Measurements from ENCODE around the gene DDX10. TPM values are rescaled to one million over a fixed set of nuclear protein-coding genes. Genes with fewer than 3 reads are reported as not detected.

Gene DDX10
- total RNA-seq, 2 experiments from 2014 or later: 15.0 to 15.4 TPM

DNA sequence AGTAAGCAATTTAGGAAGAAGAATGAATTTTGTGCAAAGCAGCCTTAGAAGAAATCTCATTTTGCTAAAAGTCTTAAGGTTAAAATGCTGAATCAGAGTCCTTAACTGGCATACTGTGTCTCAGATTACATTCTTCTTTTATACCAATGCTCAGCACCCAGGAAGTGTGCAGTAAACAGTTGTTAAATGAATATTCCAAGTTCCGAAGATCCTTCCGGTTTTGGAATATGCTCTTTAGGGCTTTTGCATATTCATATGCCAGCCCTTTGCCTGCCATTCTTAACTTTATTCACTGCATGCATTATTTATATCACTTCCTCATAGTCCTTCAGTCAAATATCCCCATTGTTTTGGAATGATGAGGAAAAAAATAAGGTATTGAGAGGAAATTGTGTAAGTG lies 242.0 kb downstream of the DDX10 start:
- POLR2A ChIA-PET: no interaction called here
- Histone ChIP-seq H3K36me3 (ENCODE audit: insufficient read depth, low read length) (no peaks in the 10 kb centered on the region), H3K27ac (ENCODE audit: low read depth in 1 of 2, low read length in 2 of 2) (no peak overlapping the region), H3K4me1 (ENCODE audit: insufficient read depth, low read length) (no peaks in the 10 kb centered on the region), H3K9me3 (ENCODE audit: control insufficient read depth in 1 of 2, insufficient read depth in 1 of 2, low read length in 2 of 2) (no peaks in the 10 kb centered on the region), H3K4me3 (ENCODE audit: low read length) (no peak overlapping the region), H3K27me3 (ENCODE audit: control insufficient read depth in 1 of 2, insufficient read depth in 2 of 2, low read length in 2 of 2) (no peaks in the 10 kb centered on the region)
- Mint-ChIP-seq H3K4me1 (ENCODE audit: low read depth) (no peaks in the 10 kb centered on the region), H3K27ac (no peak overlapping the region), H3K27me3 (no peaks in the 10 kb centered on the region), H3K9me3 (no peaks in the 10 kb centered on the region), H3K4me3 (no peak overlapping the region), H3K36me3 (ENCODE audit: low read depth) (peaks cover 3% of the 10 kb centered on the region)
- intact Hi-C loops (cut with DNase I, micrococcal nuclease): no loop called here
- DNase-seq (no peak), ATAC-seq (ENCODE audit: poor library complexity) (no peak)
- TF ChIP-seq, protein P1, sequence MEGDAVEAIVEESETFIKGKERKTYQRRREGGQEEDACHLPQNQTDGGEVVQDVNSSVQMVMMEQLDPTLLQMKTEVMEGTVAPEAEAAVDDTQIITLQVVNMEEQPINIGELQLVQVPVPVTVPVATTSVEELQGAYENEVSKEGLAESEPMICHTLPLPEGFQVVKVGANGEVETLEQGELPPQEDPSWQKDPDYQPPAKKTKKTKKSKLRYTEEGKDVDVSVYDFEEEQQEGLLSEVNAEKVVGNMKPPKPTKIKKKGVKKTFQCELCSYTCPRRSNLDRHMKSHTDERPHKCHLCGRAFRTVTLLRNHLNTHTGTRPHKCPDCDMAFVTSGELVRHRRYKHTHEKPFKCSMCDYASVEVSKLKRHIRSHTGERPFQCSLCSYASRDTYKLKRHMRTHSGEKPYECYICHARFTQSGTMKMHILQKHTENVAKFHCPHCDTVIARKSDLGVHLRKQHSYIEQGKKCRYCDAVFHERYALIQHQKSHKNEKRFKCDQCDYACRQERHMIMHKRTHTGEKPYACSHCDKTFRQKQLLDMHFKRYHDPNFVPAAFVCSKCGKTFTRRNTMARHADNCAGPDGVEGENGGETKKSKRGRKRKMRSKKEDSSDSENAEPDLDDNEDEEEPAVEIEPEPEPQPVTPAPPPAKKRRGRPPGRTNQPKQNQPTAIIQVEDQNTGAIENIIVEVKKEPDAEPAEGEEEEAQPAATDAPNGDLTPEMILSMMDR (IDR thresholded peaks at IDR 0.05): no peak
- CTCF ChIA-PET: no interaction called here

- ChIA-PET POLR2A (no interaction called here), CTCF (no interaction called here)
- intact Hi-C loops (cut with DNase I, micrococcal nuclease): no loop called here
- DNase-seq: no peak
- H3K4me1 Mint-ChIP-seq (ENCODE audit: low read depth): no peaks in the 10 kb centered on the region
- Histone ChIP-seq H3K9me3 (ENCODE audit: control insufficient read depth in 1 of 2, insufficient read depth in 1 of 2, low read length in 2 of 2) (no peaks in the 10 kb centered on the region), H3K36me3 (ENCODE audit: insufficient read depth, low read length) (no peaks in the 10 kb centered on the region), H3K4me1 (ENCODE audit: insufficient read depth, low read length) (no peaks in the 10 kb centered on the region), H3K4me3 (ENCODE audit: low read length) (no peak overlapping the region), H3K27me3 (ENCODE audit: control insufficient read depth in 1 of 2, insufficient read depth in 2 of 2, low read length in 2 of 2) (no peaks in the 10 kb centered on the region), H3K27ac (ENCODE audit: low read depth in 1 of 2, low read length in 2 of 2) (no peak overlapping the region)
- no peak overlapping the region for H3K4me3 Mint-ChIP-seq
- no peaks in the 10 kb centered on the region for H3K27me3 Mint-ChIP-seq
- no peaks in the 10 kb centered on the region for H3K36me3 Mint-ChIP-seq (ENCODE audit: low read depth)
- no peaks in the 10 kb centered on the region for H3K9me3 Mint-ChIP-seq
- no peak overlapping the region for H3K27ac Mint-ChIP-seq
- TF ChIP-seq, protein P1 (IDR thresholded peaks at IDR 0.05): no peak
- no peak for ATAC-seq (ENCODE audit: poor library complexity)
These were observed 244.2 kb downstream of the DDX10 start for GRCh38 chr11:108909041-108909440.

- H3K9me3 Mint-ChIP-seq: no peaks in the 10 kb centered on the region
- POLR2A ChIA-PET: no interaction called here
- ATAC-seq (ENCODE audit: poor library complexity): no peak
These were observed 245.1 kb downstream of the DDX10 start for GRCh38 chr11:108909921-108910320.

More at GRCh38 chr11:108909921-108910320, 245.1 kb downstream of the DDX10 start:
- H3K27me3 ChIP-seq (ENCODE audit: control insufficient read depth in 1 of 2, insufficient read depth in 2 of 2, low read length in 2 of 2): no peaks in the 10 kb centered on the region
- H3K36me3 ChIP-seq (ENCODE audit: insufficient read depth, low read length): no peaks in the 10 kb centered on the region
- no peaks in the 10 kb centered on the region for H3K27me3 Mint-ChIP-seq
- CTCF ChIA-PET: no interaction called here
- H3K4me1 ChIP-seq (ENCODE audit: insufficient read depth, low read length): no peaks in the 10 kb centered on the region
- H3K27ac Mint-ChIP-seq: no peak overlapping the region
- no peak overlapping the region for H3K4me3 ChIP-seq (ENCODE audit: low read length)
- H3K4me1 Mint-ChIP-seq (ENCODE audit: low read depth): no peaks in the 10 kb centered on the region
- TF ChIP-seq, protein P1 (IDR thresholded peaks at IDR 0.05): no peak
- intact Hi-C loops (cut with DNase I, micrococcal nuclease): no loop called here
- no peak overlapping the region for H3K4me3 Mint-ChIP-seq
- H3K9me3 ChIP-seq (ENCODE audit: control insufficient read depth in 1 of 2, insufficient read depth in 1 of 2, low read length in 2 of 2): no peaks in the 10 kb centered on the region
- H3K27ac ChIP-seq (ENCODE audit: low read depth in 1 of 2, low read length in 2 of 2): no peak overlapping the region
- no peaks in the 10 kb centered on the region for H3K36me3 Mint-ChIP-seq (ENCODE audit: low read depth)
- no peak for DNase-seq

Measured in CD4-positive, alpha-beta T cell (primary cell).